ENCODE results near the gene SREK1IP1.

DNA sequence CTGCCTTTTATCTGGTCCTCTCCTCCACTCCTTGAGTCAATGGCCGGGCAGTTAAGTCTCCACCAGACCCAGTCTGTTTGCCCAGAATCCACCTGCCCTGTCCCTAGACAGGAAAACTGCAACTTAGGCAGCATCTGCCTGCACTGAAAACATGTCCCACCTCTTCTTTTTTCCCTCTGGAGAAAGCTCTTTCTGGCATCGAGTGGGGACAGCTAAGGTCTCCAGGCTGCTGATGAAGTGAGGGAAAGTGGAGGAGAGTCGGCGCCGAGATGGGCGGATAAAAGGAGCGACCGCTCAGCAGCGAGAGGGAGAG lies 78.4 kb downstream of the SREK1IP1 start:
- TF ChIP-seq, protein P1, sequence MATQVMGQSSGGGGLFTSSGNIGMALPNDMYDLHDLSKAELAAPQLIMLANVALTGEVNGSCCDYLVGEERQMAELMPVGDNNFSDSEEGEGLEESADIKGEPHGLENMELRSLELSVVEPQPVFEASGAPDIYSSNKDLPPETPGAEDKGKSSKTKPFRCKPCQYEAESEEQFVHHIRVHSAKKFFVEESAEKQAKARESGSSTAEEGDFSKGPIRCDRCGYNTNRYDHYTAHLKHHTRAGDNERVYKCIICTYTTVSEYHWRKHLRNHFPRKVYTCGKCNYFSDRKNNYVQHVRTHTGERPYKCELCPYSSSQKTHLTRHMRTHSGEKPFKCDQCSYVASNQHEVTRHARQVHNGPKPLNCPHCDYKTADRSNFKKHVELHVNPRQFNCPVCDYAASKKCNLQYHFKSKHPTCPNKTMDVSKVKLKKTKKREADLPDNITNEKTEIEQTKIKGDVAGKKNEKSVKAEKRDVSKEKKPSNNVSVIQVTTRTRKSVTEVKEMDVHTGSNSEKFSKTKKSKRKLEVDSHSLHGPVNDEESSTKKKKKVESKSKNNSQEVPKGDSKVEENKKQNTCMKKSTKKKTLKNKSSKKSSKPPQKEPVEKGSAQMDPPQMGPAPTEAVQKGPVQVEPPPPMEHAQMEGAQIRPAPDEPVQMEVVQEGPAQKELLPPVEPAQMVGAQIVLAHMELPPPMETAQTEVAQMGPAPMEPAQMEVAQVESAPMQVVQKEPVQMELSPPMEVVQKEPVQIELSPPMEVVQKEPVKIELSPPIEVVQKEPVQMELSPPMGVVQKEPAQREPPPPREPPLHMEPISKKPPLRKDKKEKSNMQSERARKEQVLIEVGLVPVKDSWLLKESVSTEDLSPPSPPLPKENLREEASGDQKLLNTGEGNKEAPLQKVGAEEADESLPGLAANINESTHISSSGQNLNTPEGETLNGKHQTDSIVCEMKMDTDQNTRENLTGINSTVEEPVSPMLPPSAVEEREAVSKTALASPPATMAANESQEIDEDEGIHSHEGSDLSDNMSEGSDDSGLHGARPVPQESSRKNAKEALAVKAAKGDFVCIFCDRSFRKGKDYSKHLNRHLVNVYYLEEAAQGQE (IDR thresholded peaks at IDR 0.05; ENCODE audit: insufficient read depth in 1 of 2, low read depth in 2 of 2, low read length in 2 of 2), result no peak
- no peak for TF ChIP-seq TAF1 (IDR thresholded peaks at IDR 0.05; ENCODE audit: borderline replicate concordance, insufficient read depth, low read length)
- no peak for TF ChIP-seq POLR2AphosphoS5 (IDR thresholded peaks at IDR 0.05; ENCODE audit: low read depth, low read length)

Measured in PFSK-1 (cell line).